NB4 (cell line): ENCODE data around the gene ACOX2.

ENCODE experiments used
- DNase-seq: peaks from one replicate; pipeline ENCODE4 v3.0.0; 2010; ENCODE audit warnings: low read depth
- H3K4me3 ChIP-seq: one replicate; pipeline ENCODE4 v1.5.1; 2011; ENCODE audit warnings: mild to moderate bottlenecking, low read depth, low read length, moderate library complexity
- MYC ChIP-seq: IDR thresholded peaks from 2 replicates; pipeline ENCODE4 v1.6.1; 2011; ENCODE audit warnings: low read depth, low read length
- POLR2A ChIP-seq: IDR thresholded peaks from 2 replicates; pipeline ENCODE4 v1.6.1; 2011; ENCODE audit warnings: mild to moderate bottlenecking; ENCODE audit not compliant: insufficient read length; ENCODE audit errors: extremely low read depth
- TF ChIP-seq, protein P1 (sequence below): IDR thresholded peaks from 2 replicates; pipeline ENCODE4 v1.6.1; 2011; ENCODE audit warnings: low read depth, low read length
- TF ChIP-seq, protein P2 (sequence below): IDR thresholded peaks from one replicate; pipeline ENCODE4 v1.5.1; 2012; ENCODE audit warnings: low read depth, low read length

ACOX2 gene

DNA sequence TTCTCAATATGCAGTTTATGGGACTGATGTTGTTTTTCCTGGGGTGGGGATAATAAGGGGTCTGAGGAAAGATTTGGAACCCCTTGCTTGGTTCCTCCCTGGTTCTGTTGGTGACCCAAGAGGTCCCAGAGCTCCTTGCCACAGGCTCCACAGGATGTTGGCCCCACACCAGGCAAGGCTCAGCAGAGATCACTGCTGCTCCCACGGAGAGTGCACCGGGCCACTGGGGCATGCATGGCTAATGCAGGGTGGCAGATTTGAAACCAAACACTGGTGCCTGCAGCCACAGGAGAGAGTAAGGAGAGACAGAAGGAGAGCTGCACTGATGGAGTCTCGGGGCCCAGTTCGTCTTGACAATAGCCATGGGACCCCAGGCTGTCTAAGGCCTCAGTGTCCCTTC is 37.7 kb upstream of the ACOX2 start:
- TF ChIP-seq, protein P1, sequence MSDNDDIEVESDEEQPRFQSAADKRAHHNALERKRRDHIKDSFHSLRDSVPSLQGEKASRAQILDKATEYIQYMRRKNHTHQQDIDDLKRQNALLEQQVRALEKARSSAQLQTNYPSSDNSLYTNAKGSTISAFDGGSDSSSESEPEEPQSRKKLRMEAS: no peak
- TF ChIP-seq, protein P2, sequence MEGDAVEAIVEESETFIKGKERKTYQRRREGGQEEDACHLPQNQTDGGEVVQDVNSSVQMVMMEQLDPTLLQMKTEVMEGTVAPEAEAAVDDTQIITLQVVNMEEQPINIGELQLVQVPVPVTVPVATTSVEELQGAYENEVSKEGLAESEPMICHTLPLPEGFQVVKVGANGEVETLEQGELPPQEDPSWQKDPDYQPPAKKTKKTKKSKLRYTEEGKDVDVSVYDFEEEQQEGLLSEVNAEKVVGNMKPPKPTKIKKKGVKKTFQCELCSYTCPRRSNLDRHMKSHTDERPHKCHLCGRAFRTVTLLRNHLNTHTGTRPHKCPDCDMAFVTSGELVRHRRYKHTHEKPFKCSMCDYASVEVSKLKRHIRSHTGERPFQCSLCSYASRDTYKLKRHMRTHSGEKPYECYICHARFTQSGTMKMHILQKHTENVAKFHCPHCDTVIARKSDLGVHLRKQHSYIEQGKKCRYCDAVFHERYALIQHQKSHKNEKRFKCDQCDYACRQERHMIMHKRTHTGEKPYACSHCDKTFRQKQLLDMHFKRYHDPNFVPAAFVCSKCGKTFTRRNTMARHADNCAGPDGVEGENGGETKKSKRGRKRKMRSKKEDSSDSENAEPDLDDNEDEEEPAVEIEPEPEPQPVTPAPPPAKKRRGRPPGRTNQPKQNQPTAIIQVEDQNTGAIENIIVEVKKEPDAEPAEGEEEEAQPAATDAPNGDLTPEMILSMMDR: no peak
- TF ChIP-seq POLR2A: no peak
- no peak for TF ChIP-seq MYC
- no peak overlapping the region for H3K4me3 ChIP-seq
- no peak for DNase-seq

DNA sequence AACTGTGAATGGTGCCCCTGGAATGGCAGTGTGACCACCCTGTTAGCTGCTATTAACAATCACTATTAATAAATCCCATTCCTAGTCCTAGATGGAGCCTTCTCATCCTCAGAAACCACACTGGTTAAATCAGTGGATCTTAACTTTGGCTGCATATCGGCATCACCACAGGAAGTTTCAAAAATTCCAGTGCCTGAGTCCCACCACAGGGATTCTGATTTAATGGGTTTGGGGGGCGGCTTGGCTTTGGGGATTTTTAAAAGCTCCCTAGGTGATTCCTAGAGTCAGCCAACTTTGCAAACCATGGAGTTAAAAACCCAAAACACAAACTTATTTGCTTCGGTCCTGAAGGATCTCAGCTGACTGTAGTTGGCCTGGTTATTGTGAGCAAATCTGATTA is 37.1 kb upstream of the ACOX2 start:
- DNase-seq: no peak
- TF ChIP-seq, protein P2: no peak
- TF ChIP-seq MYC (no peak), POLR2A (no peak)
- TF ChIP-seq, protein P1: no peak
- H3K4me3 ChIP-seq: no peak overlapping the region

DNA sequence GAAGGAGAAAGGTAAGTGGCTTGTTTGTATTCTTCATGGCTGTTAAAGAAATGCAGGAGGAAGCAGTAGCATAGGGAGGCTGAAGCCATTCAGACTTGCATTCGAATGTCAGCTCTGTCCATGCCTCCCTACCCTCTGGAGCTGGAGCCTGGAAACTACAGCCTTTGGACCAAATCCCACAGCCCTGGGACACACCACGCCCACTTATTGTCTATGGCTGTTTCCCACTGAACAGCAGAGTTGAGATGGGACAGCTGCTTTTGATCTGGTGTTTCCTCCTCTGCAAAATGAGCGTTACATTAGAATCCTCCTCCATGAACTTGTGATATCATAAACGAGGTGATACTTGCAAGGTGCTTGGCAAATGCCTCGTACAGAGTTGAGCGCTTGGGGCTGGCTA is 36.6 kb upstream of the ACOX2 start:
- no peak for TF ChIP-seq POLR2A
- TF ChIP-seq, protein P2: no peak
- TF ChIP-seq MYC: no peak
- TF ChIP-seq, protein P1: no peak
- DNase-seq: no peak
- no peak overlapping the region for H3K4me3 ChIP-seq

DNA sequence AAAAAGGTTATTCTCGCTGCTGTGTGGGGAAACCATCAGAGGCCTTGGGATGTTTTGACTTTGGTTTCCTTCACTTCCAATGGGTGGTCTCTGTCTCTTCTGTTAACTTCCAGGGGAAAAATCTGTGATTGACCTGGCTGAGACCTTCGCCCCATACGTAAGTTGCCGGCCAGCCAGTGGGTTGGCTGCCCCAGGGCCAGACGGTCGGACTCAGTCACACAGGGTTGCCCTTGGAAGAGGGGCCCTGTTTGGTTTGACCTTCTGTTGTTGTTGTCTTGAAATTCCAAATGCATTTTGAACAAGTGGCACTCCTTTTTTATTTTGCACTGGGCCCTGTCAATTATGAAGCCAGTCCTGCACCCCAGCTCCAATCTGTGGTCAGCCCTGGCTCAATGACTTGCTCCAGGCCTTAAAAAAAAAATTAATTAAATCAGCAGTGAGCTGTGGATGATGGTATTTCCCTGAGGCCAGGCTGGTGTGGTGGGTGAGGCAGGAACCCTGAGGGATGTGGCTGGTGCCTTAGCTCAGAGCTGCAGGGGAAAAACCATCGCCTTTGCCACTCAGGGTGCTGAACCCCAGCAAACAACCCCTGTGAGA is 35.7 kb upstream of the ACOX2 start:
- H3K4me3 ChIP-seq: no peak overlapping the region
- DNase-seq: no peak
- TF ChIP-seq, protein P2: no peak

DNA sequence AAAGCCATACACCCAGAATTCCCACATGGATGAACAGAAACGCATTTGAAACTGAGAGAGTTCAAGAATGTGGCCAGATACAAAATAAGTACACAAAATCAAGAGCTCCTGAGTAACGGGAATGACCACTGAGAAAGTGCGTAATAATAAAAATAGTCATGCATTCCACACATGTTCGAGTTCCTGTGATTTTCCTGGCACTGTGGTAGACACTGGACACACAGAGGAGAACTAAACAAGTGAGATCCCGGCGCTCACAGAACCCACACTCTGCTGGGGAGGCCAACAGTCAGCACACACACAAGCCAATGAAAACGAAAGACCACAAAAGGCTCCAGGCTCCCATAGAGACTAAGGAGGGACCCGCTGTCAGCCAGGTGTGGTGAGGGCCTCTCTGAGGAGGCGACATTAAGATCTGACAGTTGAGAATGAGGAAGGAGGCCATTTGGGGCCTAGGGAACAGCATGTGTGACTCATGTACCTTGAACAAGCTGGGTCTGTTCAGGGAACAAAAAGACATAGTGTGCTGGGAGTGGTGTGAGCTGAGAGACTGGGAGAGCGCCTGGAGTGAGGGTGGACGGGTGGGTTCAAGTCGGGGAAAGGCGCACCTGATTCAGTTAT is 35.1 kb upstream of the ACOX2 start:
- TF ChIP-seq, protein P2: no peak
- TF ChIP-seq POLR2A (no peak), MYC (no peak)
- TF ChIP-seq, protein P1: no peak
- H3K4me3 ChIP-seq: no peak overlapping the region
- peak; percentile 41 for DNase-seq

DNA sequence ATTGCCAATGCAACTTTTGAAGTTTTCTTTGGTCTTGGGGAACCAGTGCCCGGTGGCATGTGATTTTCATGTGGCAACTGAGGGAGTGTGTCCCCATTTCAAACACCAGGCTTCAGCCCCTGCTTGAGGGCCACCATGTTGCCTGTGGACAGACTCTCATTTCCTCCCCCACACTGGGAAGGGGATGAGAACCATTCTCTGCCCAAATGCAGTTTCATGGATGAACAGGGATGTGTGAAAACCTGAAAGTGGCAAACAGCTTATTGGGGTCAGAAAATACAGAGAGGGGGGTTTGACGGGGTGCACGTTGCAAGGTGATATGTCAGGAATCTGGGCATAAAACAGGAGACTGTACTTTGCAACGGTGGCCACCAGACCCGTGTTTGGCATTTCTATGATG is 33.9 kb upstream of the ACOX2 start:
- TF ChIP-seq, protein P2: no peak
- TF ChIP-seq, protein P1: no peak
- TF ChIP-seq MYC: no peak
- TF ChIP-seq POLR2A: no peak
- no peak for DNase-seq
- no peak overlapping the region for H3K4me3 ChIP-seq
